Fibroblast of lung (primary cell): Measurements from ENCODE around the gene COL5A3. TPM values are rescaled to one million over a fixed set of nuclear protein-coding genes. Genes with fewer than 3 reads are reported as not detected.

Experiments
- DNase-seq, 2 donors: peaks; one replicate each; pipeline versions ENCODE4 v3.0.0 to v3.0.0-alpha.2; 2010; ENCODE audit warnings: low read depth in 2 of 2
- H2AFZ ChIP-seq: 2 replicates; pipeline ENCODE4 v1.5.1; 2012; ENCODE audit warnings: low read length, control low read depth, inconsistent platforms
- H3K27ac ChIP-seq: 2 replicates; pipeline ENCODE4 v1.5.1; 2011; ENCODE audit warnings: low read length, control low read depth; ENCODE audit not compliant: insufficient read depth
- H3K27me3 ChIP-seq: 2 replicates; pipeline ENCODE4 v1.5.1; 2011; ENCODE audit warnings: mild to moderate bottlenecking, low read length; ENCODE audit not compliant: control insufficient read depth, insufficient read depth
- H3K36me3 ChIP-seq: 2 replicates; pipeline ENCODE4 v1.5.1; 2011; ENCODE audit warnings: low read length; ENCODE audit not compliant: control insufficient read depth, insufficient read depth
- H3K4me1 ChIP-seq: 2 replicates; pipeline ENCODE4 v1.5.1; 2011; ENCODE audit warnings: low read length; ENCODE audit not compliant: control insufficient read depth, insufficient read depth; ENCODE audit errors: extremely low read depth
- H3K4me2 ChIP-seq: 2 replicates; pipeline ENCODE4 v1.5.1; 2011; ENCODE audit warnings: low read length, control low read depth; ENCODE audit not compliant: insufficient read depth; ENCODE audit errors: extremely low read depth
- H3K4me3 ChIP-seq, 4 experiments: fragments of 200-600 bp in 1 of 4; sonication (generic) in 1 of 4; replicated peaks in 1 of 4; 2 replicates each; pipeline ENCODE4 v1.5.1; 2011 to 2016; ENCODE audit warnings: low read length in 4 of 4, low read depth in 3 of 4, mild to moderate bottlenecking in 3 of 4, control low read depth in 2 of 4, inconsistent platforms in 1 of 4, mixed read lengths in 1 of 4; ENCODE audit not compliant: insufficient read depth in 1 of 4; ENCODE audit errors: control extremely low read depth in 1 of 4
- H3K79me2 ChIP-seq: 2 replicates; pipeline ENCODE4 v1.5.1; 2012; ENCODE audit warnings: mild to moderate bottlenecking, low read length, inconsistent platforms; ENCODE audit not compliant: control insufficient read depth, insufficient read depth
- H3K9ac ChIP-seq: 2 replicates; pipeline ENCODE4 v1.5.1; 2011; ENCODE audit warnings: mild to moderate bottlenecking, low read length, control low read depth; ENCODE audit not compliant: insufficient read depth
- H3K9me3 ChIP-seq: 2 replicates; pipeline ENCODE4 v1.5.1; 2012; ENCODE audit warnings: low read depth, low read length; ENCODE audit not compliant: control insufficient read depth, insufficient read depth
- H4K20me1 ChIP-seq: 2 replicates; pipeline ENCODE4 v1.5.1; 2011; ENCODE audit warnings: low read length; ENCODE audit not compliant: control insufficient read depth, insufficient read depth; ENCODE audit errors: extremely low read depth
- CTCF ChIP-seq, 2 donors: IDR thresholded peaks in 1 of 2; conservative IDR thresholded peaks in 1 of 2; 1 replicate in 1 of 2; 2 replicates in 1 of 2; pipeline ENCODE4 v1.5.1; 2011 to 2012; ENCODE audit warnings: low read length in 2 of 2, control low read depth in 1 of 2, inconsistent platforms in 1 of 2, low read depth in 1 of 2, mild to moderate bottlenecking in 1 of 2
- EZH2 ChIP-seq: IDR thresholded peaks from 2 replicates; pipeline ENCODE4 v1.5.1; 2012; ENCODE audit warnings: low read length, control low read depth, mild to moderate bottlenecking; ENCODE audit errors: missing control alignments
- polyA plus RNA-seq, 2 donors: library from polyadenylated mRNA; depleted of rRNA in 1 of 2; stranded (reverse) in 1 of 2; unstranded in 1 of 2; fragments of >200 nt; gene quantifications; 2 replicates each; pipeline ENCODE4 v1.2.1, GENCODE V29; 2011 to 2012; ENCODE audit warnings: missing spikeins in 1 of 2
- total RNA-seq: library from RNA; depleted of rRNA; stranded (reverse); fragments of >200 nt; gene quantifications from 2 replicates; pipeline ENCODE4 v1.2.1, GENCODE V29; 2014

The COL5A3 gene
- total and polyA plus RNA-seq, 2 donors (not counting 1 experiment from before 2014, with no cell fraction given), result 1.2 to 33.7 TPM

- H3K36me3 ChIP-seq, result peaks cover 2% of the 10 kb centered on the region
- no peak overlapping the region for H3K4me2 ChIP-seq
- H3K27me3 ChIP-seq, result no peaks in the 10 kb centered on the region
- H3K9me3 ChIP-seq, result no peaks in the 10 kb centered on the region
- no peaks in the 10 kb centered on the region for H3K4me1 ChIP-seq
- no peak overlapping the region for H2AFZ ChIP-seq
- no peak for DNase-seq
- H3K4me3 ChIP-seq, result no peak overlapping the region
- no peak overlapping the region for H3K27ac ChIP-seq
- H3K9ac ChIP-seq, result no peak overlapping the region
- TF ChIP-seq CTCF (conservative IDR thresholded peaks at IDR 0.05 in 1 of 2, IDR thresholded peaks at IDR 0.05 in 1 of 2; ENCODE audit: low read depth in 1 of 2, low read length in 2 of 2) (no peak), EZH2 (no peak)
- no peaks in the 10 kb centered on the region for H4K20me1 ChIP-seq
- no peaks in the 10 kb centered on the region for H3K79me2 ChIP-seq
Observed at GRCh38 chr19:9972103-9972502, 38.2 kb downstream of the COL5A3 start.

- Histone ChIP-seq H3K36me3 (peaks cover 3% of the 10 kb centered on the region), H3K4me1 (no peaks in the 10 kb centered on the region), H3K4me3 (no peak overlapping the region), H3K9ac (no peak overlapping the region), H2AFZ (no peak overlapping the region), H4K20me1 (no peaks in the 10 kb centered on the region), H3K79me2 (no peaks in the 10 kb centered on the region), H3K9me3 (no peaks in the 10 kb centered on the region), H3K27ac (no peak overlapping the region), H3K4me2 (no peak overlapping the region), H3K27me3 (no peaks in the 10 kb centered on the region)
- no peak for TF ChIP-seq EZH2
- no peak for TF ChIP-seq CTCF (conservative IDR thresholded peaks at IDR 0.05 in 1 of 2, IDR thresholded peaks at IDR 0.05 in 1 of 2; ENCODE audit: low read depth in 1 of 2, low read length in 2 of 2)
- no peak for DNase-seq
Observed at GRCh38 chr19:9971166-9971897, 39.0 kb downstream of the COL5A3 start.

- Histone ChIP-seq H2AFZ (no peak overlapping the region), H3K9me3 (no peaks in the 10 kb centered on the region), H3K36me3 (peaks cover 3% of the 10 kb centered on the region), H3K9ac (no peak overlapping the region), H3K4me2 (no peak overlapping the region), H3K4me3 (no peak overlapping the region), H3K27me3 (no peaks in the 10 kb centered on the region), H3K4me1 (no peaks in the 10 kb centered on the region), H3K79me2 (no peaks in the 10 kb centered on the region), H3K27ac (no peak overlapping the region), H4K20me1 (no peaks in the 10 kb centered on the region)
- no peak for DNase-seq
- TF ChIP-seq CTCF (conservative IDR thresholded peaks at IDR 0.05 in 1 of 2, IDR thresholded peaks at IDR 0.05 in 1 of 2; ENCODE audit: low read depth in 1 of 2, low read length in 2 of 2) (no peak), EZH2 (no peak)
Observed at GRCh38 chr19:9970481-9970880, 39.8 kb downstream of the COL5A3 start.
